Activated gamma-delta T cell treated with anti-CD3 and anti-CD28 coated beads, Interleukin-2, amount 50 U/mL, for 16 hours (primary cell): ENCODE results near the gene ARHGAP29.

Source experiments
- DNase-seq: peaks from one replicate; pipeline ENCODE4 v3.0.0-alpha.2; 2020; ENCODE audit warnings: low read depth

Gene ARHGAP29

DNA sequence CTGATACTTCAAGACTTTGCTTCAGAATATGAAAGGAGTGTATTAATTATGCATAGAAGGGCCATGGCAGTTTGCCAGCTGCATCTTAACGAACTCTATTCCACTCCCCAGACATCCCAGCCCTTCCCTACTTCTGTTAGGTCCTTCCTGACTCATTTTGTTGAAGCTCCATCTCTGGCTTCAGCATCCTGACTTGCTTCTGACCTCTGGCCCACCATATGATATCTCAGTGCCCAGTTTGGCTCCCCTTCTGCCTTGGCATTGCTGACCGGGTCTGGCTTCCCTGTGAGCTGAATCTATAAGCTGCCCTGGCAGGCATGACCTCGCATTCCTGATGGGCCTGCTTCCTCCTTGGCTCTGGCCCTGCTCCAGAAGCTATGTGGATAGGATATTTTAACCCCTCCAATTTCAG is 27.6 kb upstream of the ARHGAP29 start:
- no peak for DNase-seq

GRCh38 chr1:94260635-94261387 is 23.4 kb upstream of the ARHGAP29 start:
- DNase-seq, result no peak

DNA sequence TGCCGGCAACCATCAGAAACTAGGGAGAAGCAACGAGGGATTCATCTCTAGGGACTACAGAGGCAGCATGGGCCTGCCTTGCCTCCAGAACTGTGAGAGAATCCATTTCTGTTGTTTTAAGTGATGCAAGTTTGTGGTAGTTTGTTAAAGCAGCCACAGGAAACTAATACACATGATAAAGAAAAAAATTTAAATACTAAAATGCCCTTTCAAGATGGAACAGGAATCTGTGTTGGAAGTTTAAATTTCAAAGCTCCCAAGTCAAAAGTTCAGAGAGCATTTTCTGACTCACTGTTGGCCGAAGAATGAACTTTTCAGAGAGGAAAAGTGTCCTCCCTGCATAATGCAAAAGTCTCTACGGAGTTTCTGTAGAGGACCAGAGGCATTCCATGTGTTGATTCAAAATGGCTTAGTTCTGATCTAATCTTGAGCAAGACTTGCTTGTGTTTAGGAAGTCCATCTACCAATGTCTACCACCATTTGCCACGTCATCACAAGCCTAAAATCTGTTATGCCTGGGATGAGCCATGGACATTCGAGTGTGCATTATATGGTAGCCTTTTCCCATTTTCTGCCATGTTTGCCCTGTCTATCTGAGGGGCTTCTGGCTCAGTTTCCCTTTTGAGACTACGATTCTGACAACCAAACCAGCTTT is 22.4 kb upstream of the ARHGAP29 start:
- DNase-seq, result no peak

GRCh38 chr1:94258873-94259331 is 21.5 kb upstream of the ARHGAP29 start:
- DNase-seq, result no peak

DNA sequence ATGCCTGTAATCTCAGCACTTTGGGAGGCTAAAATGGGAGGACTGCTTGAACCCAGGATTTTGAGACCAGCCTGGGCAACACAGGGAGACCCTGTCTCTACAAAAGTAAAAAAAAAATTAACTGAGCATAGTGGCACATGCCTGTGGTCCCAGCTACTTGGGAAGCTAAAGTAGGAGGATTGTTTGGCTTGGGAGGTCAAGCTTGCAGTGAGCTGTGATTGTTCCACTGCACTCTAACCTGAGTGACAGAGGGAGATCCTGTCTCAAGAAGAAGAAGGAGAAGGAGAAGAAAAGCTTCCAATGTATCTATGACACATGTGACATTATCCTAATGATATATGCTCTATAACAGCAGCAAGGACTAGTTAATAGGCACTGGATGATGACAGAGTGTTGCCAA is 20.1 kb upstream of the ARHGAP29 start:
- no peak for DNase-seq

DNA sequence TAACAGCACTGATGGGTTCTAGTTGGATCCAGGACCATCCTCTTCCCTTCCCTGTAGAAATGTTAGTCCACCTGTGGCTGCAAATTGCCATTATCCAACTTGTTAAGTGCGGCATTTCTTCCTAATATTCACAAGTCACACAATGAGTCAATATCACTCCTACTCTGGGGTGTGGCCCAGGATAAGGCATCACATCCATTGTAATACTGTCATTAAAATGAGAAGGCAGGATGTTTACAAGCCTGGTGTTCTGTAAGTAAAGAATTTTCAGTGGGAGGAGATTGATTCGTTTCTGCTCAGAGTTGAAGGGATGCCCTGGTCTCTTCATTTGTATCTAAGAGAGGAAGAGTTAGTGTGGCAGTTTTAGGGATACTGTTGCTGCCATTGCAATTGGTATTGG is 18.1 kb upstream of the ARHGAP29 start:
- DNase-seq, result no peak

- DNase-seq, result no peak
These were observed 16.9 kb upstream of the ARHGAP29 start for GRCh38 chr1:94254073-94254810.

DNA sequence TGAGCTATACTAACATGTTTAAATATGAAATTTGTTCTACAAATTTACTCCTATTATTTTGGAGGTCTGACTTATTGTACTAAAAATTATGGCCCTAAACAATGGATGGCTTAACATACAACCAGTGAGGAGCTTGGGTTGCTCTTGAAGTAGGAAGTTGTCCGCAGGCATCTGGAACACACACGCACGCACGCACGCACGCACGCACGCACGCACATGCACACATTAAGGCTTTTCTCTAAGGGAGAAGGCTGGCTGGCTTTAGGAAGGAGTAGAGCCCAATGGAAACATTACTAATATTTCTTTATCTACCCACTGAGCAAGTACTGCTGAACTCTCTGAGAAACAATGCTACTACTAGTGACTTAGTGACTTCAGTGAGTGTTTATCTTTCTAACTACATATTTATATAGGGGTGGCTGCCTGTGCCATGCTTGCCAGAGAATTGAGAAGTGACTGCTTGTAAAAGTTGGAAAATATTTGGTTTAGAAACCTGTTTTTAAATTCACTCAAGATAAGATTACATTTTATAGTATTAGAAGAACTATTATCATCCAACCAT is 16.2 kb upstream of the ARHGAP29 start:
- no peak for DNase-seq

DNA sequence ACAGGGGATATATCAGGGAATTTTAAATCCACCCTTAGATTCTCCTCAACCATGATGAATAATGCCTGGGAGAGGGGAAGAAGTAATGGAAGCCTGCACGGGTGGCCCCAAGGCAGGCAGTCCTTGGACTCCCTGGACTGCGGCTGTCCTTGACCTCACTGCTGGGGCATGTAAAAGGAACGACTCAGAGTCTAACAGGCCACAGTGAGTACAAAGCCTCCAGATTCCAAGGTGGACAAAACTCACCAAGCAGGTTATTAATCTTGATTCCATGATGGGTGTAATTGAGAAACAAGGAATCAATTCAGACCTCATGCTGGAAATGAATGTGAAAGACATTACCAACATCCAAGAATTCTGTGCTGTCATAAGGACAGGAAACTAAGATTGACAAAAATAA is 13.0 kb upstream of the ARHGAP29 start:
- DNase-seq, result no peak

DNA sequence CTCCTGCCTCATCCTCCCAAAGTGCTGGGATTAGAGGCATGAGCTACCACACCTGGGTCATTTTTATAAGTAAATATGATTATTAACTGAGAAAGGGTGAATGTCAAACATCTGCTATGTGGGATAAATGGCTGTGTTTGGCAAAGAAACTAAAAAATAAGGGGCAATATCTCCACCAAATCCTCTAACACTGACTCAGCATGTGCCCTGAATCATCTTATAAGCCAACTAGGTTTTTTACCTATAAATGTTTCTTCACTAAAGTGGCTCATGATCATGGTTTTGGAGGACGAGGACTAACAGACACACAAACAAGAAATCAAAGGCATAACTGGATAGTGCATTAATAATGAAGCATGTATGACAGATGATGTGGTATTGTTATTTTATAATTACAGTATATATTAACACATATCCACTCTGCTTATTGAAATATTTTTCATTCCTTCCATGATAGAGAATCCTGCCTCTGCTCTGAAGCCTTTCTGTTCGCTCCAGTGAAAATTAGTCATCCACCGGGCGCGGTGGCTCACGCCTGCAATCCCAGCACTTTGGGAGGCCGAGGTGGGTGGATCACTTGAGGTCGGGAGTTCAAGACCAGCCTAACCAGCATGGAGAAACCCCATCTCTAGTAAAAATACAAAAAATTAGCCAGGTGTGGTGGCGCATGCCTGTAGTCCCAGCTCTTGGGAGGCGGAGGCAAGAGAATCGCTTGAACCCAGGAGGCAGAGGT is 11.7 kb upstream of the ARHGAP29 start:
- DNase-seq, result no peak

DNA sequence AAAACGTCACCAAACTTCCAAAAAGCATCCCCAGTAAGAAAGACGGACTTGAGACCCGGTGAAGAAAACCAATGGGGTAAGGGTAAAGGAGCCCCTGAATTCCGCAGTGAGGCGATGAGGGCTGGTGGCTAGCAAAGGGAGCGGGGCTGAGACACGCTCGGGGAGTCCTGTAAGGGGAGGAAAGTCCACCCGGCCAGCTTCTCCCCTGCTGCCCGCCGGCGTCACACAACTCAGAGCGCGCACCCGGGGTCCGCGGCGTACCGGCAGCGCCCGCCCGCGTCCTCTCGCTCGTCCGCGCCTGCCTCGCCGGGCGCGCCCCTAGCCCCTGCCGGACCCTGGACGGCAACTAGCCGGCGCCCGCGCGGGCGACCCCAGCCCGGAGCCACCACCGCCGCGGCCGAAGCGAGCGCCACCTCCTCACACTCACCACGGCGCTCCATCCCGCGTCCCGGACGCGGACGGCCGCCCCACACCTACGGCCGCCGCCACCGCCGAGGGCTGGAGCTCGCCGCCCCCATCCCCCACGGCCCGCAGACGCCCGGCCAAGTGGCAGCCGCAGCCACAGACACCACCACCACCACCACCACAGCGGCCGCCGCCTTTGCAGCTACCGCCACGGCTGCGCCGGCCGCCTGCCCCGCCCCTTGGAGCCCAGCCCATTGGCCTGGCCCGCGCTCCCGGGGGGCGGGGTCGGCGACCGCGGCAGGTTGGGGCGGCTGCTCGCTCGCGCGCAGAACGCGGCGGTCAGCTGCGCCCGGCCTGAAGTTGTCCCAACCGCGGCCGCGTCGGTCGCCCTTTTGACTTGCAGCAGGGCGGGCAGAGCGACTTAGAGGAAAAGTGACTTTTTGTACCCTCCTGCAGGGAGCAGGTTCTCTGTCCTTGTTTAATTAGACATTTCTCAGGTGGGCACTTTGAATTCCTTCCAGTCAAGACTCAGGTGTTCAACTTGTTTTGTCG is 10.0 kb upstream of the ARHGAP29 start:
- DNase-seq, result no peak

DNA sequence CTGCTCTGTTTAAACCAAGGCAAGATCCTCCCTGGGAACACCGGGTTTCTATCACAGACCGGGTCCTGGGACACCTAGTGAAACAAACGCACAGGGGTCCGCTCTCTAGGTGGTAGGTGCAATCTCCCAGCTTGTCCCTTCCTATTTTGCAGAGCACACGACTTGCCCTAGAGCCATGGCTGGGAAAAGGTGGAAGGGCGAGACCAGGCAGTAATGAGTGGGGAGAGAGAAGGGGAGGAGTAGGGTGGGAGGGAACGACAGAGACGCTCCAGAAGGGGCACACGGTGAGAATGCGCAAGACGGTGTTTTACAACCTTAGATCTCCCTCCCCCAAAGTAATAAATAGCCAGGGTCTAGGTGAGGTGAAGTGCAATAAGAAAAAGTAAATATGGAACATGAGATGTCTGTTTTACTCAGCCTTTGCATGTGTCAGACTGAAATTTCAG is 9.3 kb upstream of the ARHGAP29 start:
- no peak for DNase-seq

GRCh38 chr1:94245747-94246438 is 8.5 kb upstream of the ARHGAP29 start:
- no peak for DNase-seq

DNA sequence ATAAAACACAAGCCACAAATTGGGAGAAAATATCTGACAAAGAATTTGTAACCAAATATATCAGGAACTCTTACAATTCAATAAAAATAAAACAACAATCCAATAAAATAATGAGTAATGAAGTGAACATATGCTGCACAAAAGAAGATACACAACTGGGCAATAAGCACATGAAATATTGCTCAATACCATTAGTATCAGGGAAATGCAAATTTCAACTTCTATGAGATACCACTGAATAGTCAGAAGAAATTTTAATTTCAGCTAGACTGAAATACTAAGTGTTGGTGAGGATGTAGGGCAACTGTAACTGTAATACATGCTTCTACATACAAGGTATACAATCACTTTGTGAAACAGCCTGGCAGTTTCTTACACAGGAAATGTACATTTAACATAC is 7.4 kb upstream of the ARHGAP29 start:
- DNase-seq, result no peak

- DNase-seq, result no peak
These were observed 6.3 kb upstream of the ARHGAP29 start for GRCh38 chr1:94243665-94244064.

- DNase-seq, result no peak
These were observed 3.4 kb upstream of the ARHGAP29 start for GRCh38 chr1:94240822-94241221.

DNA sequence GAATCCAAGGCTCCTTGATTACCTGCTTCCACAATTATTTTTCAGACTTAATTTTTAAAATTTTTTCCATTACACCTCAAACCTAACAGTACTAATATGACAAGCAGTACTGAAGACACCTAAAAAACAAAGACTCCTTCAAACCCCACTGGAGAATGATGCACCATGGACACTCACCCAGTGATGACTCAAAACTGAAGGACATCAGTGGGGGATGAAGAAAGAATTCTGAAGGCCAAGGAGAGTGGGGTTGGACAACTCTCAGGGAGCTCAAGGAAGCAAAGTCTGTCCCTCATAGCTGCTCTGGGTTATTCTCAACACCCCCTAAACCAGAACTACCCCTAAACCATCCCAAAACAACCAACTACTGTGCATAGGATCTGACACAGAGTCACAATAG is 2.4 kb upstream of the ARHGAP29 start:
- no peak for DNase-seq

GRCh38 chr1:94239051-94239450 is 1.7 kb upstream of the ARHGAP29 start:
- no peak for DNase-seq

GRCh38 chr1:94236630-94237290 is 624 bp downstream of the ARHGAP29 start:
- no peak for DNase-seq
